ENCODE results near the gene CHCHD4. TPM values are rescaled to one million over a fixed set of nuclear protein-coding genes. Genes with fewer than 3 reads are reported as not detected.
A peak's percentile ranks its signal among the peaks of the same experiment; 100 is the strongest.

Gene CHCHD4
- total RNA-seq (2012; rRNA removed): 20.3 and 21.6 TPM in 2 replicates

DNA sequence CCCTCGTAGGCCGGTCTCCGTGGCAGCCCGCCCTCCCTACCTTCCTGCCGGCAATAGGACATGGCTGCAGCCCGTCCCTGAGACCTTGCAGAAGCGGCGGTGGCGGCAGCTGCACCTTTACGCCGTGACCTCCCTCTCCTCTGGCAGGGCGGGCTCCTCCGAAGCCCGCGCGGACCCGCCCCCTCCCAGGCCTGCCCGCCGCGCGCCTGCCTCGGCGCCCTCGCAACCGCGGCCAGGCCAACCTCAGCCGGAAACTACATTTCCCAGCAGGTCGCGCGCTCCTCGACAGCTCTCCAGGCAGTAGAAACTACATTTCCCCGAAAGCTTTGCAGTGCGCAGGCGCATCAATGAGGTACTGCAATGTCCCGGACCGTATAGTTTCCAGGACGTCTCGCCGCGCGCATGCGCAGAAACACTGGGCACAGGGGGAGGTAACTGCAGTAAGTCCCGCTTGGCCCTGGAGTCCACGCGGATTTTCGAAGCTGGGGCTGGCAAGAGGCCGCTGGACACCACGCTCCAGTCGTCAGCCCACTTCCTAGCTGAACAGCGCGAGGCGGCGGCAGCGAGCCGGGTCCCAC lies at the start of gene CHCHD4, which contains the start of gene TMEM43:
TSS of gene CHCHD4 (minus strand) at position 256 of the 578 bp plus-strand sequence. CDS start at position 62, 194 bp downstream.
TSS of gene TMEM43 (plus strand) at position 438 of the 578 bp plus-strand sequence. CDS start 142 bp downstream, outside the sequence.
- no peaks in the 10 kb centered on the region for H3K27me3 ChIP-seq (ENCODE audit: control insufficient read depth, insufficient read depth, low read length)
- H3K9me3 ChIP-seq (replicated peaks; ENCODE audit: low read length): no peaks in the 10 kb centered on the region
- H3K4me1 ChIP-seq (ENCODE audit: control insufficient read depth, insufficient read depth, low read length): peaks cover 24% of the 10 kb centered on the region
- H3K9ac ChIP-seq (ENCODE audit: low read depth, low read length): peak within 1 kb of the TSS; percentile 99
- H3K4me3 ChIP-seq (ENCODE audit: low read length): peak within 1 kb of the TSS; percentile 97
- peak within 1 kb of the TSS; percentile 97 for H3K4me2 ChIP-seq (ENCODE audit: low read length)
- peaks cover 43% of the 10 kb centered on the region for H3K36me3 ChIP-seq (ENCODE audit: insufficient read depth, low read length)

DNA sequence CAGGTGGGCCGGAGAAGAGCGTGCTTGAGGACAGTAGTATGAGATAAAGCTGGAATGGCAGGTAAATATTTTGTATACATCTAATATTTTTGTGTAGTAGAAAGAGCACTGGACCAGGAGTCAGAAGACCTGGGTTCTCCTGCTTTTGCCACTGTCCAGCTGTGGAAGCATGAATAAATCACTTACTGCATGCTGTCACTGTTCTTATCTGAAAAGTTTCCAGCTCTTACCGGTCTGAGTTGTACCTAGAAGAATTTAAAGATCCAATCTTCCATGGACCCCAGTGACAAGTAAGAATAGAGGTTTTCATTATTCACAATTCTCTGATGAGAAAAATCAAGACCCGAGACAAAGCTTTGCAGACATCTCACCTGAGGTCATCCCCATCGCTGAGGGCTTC lies 47.8 kb upstream of the CHCHD4 start:
- Histone ChIP-seq H3K4me2 (ENCODE audit: low read length) (no peak overlapping the region), H3K4me3 (ENCODE audit: low read length) (no peak overlapping the region), H3K27me3 (ENCODE audit: control insufficient read depth, insufficient read depth, low read length) (no peaks in the 10 kb centered on the region), H3K9me3 (replicated peaks; ENCODE audit: low read length) (no peaks in the 10 kb centered on the region), H3K36me3 (ENCODE audit: insufficient read depth, low read length) (peaks cover 51% of the 10 kb centered on the region), H3K4me1 (ENCODE audit: control insufficient read depth, insufficient read depth, low read length) (peaks cover 22% of the 10 kb centered on the region), H3K9ac (ENCODE audit: low read depth, low read length) (no peak overlapping the region)

DNA sequence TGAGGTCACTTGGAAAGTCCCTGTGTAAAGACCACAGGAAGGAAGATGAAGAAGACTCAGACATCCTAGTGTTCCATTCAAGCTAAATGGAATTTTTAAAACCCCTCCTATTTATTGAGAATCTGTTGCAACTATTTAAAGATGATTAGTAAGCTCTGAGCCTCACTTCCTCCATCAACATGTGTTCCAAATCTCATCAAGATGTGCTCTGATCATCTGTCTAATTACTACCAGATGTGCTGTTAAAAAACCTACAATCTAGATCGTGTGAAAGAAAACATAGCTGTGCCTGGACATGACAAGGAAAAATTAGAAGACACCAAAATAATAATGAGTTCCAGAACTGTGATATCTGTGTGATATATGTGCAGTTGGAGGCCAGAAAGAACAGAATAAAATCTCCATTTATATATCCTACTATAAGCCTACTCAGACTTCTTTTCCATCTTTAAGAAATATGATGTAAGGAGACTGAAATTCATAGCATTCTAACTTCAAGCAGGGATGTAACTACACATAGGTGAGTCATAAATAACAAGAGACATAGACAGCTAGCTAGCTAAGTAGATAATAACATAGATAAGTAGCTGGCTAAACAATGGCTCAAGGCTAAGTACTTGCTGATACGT lies 46.0 kb upstream of the CHCHD4 start:
- Histone ChIP-seq H3K4me2 (ENCODE audit: low read length) (peak overlapping the region; percentile 5), H3K9me3 (replicated peaks; ENCODE audit: low read length) (no peaks in the 10 kb centered on the region), H3K4me1 (ENCODE audit: control insufficient read depth, insufficient read depth, low read length) (peaks cover 17% of the 10 kb centered on the region), H3K9ac (ENCODE audit: low read depth, low read length) (no peak overlapping the region), H3K4me3 (ENCODE audit: low read length) (no peak overlapping the region), H3K27me3 (ENCODE audit: control insufficient read depth, insufficient read depth, low read length) (no peaks in the 10 kb centered on the region), H3K36me3 (ENCODE audit: insufficient read depth, low read length) (peaks cover 65% of the 10 kb centered on the region)

DNA sequence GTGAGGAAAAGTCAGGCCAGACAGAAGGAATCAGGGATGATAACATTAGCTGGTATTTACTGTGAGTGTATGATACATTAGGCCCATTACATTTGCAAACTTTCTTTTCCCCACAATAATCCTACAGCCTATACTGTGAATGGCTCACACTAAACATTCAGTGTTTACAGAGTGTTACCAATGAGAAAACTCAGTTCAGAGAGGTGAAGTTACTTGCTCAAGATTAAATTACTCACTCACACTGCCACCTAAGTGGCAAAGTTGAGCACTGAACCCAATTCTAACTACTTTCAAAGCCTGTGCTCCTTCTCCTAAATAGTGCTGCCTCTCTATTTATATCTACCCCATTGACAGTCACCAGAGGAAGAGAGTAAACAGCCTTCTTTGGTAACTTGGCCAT lies 45.2 kb upstream of the CHCHD4 start:
- H3K9ac ChIP-seq (ENCODE audit: low read depth, low read length): no peak overlapping the region
- no peak overlapping the region for H3K4me2 ChIP-seq (ENCODE audit: low read length)
- no peak overlapping the region for H3K4me3 ChIP-seq (ENCODE audit: low read length)
- H3K9me3 ChIP-seq (replicated peaks; ENCODE audit: low read length): no peaks in the 10 kb centered on the region
- peaks cover 73% of the 10 kb centered on the region for H3K36me3 ChIP-seq (ENCODE audit: insufficient read depth, low read length)
- peaks cover 16% of the 10 kb centered on the region for H3K4me1 ChIP-seq (ENCODE audit: control insufficient read depth, insufficient read depth, low read length)
- no peaks in the 10 kb centered on the region for H3K27me3 ChIP-seq (ENCODE audit: control insufficient read depth, insufficient read depth, low read length)

DNA sequence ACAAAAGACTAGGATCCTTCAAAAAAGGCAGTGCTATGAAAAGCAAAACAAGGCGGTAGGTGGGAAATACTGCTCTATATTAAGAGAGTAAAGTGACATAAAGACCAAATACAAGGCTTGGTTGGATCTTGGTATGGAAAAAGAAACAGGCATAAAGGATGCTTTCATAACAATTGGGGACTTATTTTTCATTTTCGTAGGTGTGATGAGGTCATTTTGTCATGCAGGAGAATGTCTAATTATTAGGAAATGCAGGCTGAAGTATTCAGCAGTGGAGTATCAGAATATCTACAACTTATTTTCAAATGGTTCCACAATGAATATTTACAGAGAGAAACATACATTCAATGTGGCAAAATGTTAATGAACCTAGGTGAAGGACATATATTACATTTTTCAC lies 44.8 kb upstream of the CHCHD4 start:
- Histone ChIP-seq H3K4me1 (ENCODE audit: control insufficient read depth, insufficient read depth, low read length) (peaks cover 13% of the 10 kb centered on the region), H3K27me3 (ENCODE audit: control insufficient read depth, insufficient read depth, low read length) (no peaks in the 10 kb centered on the region), H3K9me3 (replicated peaks; ENCODE audit: low read length) (no peaks in the 10 kb centered on the region), H3K9ac (ENCODE audit: low read depth, low read length) (no peak overlapping the region), H3K4me2 (ENCODE audit: low read length) (no peak overlapping the region), H3K4me3 (ENCODE audit: low read length) (no peak overlapping the region), H3K36me3 (ENCODE audit: insufficient read depth, low read length) (peaks cover 77% of the 10 kb centered on the region)

DNA sequence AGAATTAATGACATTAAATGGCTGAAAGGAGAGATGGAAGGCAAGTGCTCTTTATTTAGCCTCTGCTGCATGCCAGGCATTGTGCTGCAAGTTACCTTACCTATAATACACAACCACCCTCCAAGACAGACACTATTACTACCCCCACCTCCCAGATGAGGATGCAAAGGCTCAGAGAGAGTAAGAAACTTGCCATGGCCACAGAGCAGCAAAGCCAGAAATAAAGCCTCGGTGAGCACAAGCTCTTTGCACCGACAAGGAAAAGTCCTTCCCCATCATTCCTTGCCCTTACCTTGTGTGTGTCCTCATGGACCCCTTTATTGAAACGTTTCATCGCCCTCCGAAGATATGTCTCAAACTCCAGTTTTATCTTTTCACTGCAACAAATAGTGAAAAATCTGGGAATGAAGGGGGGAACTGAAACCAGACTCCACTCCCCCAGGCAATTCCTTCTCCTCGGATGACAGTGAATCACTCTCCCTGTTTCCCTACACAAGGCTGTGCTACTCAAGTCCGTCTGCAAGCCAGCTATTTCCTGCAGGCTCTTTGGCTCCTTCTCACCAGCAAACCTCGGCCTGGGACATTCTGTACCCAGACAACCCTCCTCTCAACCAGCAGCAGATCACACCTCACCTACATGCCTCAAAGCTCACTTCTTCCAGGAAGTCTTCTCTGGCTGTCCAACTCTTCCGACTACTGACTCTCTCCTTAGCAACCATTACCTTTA lies 42.4 kb upstream of the CHCHD4 start:
- H3K4me3 ChIP-seq (ENCODE audit: low read length): no peak overlapping the region
- peaks cover 90% of the 10 kb centered on the region for H3K36me3 ChIP-seq (ENCODE audit: insufficient read depth, low read length)
- no peak overlapping the region for H3K9ac ChIP-seq (ENCODE audit: low read depth, low read length)
- no peaks in the 10 kb centered on the region for H3K9me3 ChIP-seq (replicated peaks; ENCODE audit: low read length)
- H3K27me3 ChIP-seq (ENCODE audit: control insufficient read depth, insufficient read depth, low read length): no peaks in the 10 kb centered on the region
- H3K4me2 ChIP-seq (ENCODE audit: low read length): no peak overlapping the region
- peaks cover 13% of the 10 kb centered on the region for H3K4me1 ChIP-seq (ENCODE audit: control insufficient read depth, insufficient read depth, low read length)

DNA sequence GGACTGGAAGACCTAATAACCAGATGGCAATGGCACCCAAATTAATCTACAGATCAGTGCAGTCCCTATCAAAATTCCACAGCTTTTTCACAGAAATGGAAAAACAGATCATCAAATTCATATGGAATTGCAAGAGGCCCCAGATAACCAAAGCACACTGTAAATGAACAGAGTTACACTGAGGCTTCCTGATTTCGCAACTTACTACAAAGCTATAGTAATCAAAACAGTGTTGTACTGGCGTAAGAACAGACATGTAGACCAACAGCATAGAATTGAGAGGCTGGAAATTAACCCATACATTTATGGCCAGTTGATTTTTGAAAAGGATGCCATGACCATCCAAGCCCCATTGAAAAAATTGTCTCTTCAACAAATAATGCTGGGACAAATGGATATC lies 37.5 kb upstream of the CHCHD4 start:
- H3K36me3 ChIP-seq (ENCODE audit: insufficient read depth, low read length): peaks cover 94% of the 10 kb centered on the region
- H3K4me3 ChIP-seq (ENCODE audit: low read length): no peak overlapping the region
- no peaks in the 10 kb centered on the region for H3K4me1 ChIP-seq (ENCODE audit: control insufficient read depth, insufficient read depth, low read length)
- H3K27me3 ChIP-seq (ENCODE audit: control insufficient read depth, insufficient read depth, low read length): no peaks in the 10 kb centered on the region
- H3K4me2 ChIP-seq (ENCODE audit: low read length): no peak overlapping the region
- H3K9me3 ChIP-seq (replicated peaks; ENCODE audit: low read length): peaks cover 13% of the 10 kb centered on the region
- no peak overlapping the region for H3K9ac ChIP-seq (ENCODE audit: low read depth, low read length)

DNA sequence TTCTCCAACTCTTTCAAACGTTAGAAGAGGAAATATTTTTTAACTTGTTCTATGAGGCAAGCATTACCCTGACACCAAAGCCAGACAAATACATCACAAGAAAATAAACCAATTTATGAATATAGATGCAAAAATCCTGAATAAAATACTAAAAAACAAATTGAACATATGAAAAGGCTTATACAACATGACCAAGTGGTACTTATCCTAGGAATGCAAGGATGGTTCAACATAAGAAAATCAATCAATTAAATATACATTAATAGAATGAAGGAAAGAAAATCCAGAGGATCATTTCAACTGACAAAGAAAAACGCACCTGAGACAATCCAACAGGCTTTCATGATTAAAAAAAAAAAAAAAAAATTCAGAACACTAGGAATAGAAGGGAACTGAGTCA lies 36.6 kb upstream of the CHCHD4 start:
- no peak overlapping the region for H3K4me2 ChIP-seq (ENCODE audit: low read length)
- H3K4me3 ChIP-seq (ENCODE audit: low read length): no peak overlapping the region
- no peaks in the 10 kb centered on the region for H3K4me1 ChIP-seq (ENCODE audit: control insufficient read depth, insufficient read depth, low read length)
- peaks cover 95% of the 10 kb centered on the region for H3K36me3 ChIP-seq (ENCODE audit: insufficient read depth, low read length)
- H3K27me3 ChIP-seq (ENCODE audit: control insufficient read depth, insufficient read depth, low read length): no peaks in the 10 kb centered on the region
- H3K9me3 ChIP-seq (replicated peaks; ENCODE audit: low read length): peaks cover 13% of the 10 kb centered on the region
- no peak overlapping the region for H3K9ac ChIP-seq (ENCODE audit: low read depth, low read length)

DNA sequence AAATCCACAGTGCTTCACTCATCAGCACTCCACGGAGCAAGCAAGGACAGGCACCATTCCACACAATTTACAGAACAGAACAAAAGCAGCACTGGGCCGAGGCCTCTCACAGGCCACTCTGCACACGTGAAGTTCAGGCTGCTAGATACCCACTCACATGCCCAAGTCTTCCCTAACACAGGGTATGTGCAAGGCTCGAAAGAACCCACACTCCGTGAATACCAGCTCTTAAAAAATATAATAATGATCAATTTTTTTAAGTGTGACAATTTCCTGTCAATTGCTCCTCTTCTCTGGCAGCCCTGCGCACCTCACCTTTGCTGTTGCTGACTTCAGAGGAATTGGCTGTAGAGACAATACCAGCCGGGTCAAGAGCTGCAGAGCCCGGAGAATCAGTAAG lies 34.8 kb upstream of the CHCHD4 start:
- peaks cover 84% of the 10 kb centered on the region for H3K36me3 ChIP-seq (ENCODE audit: insufficient read depth, low read length)
- H3K9ac ChIP-seq (ENCODE audit: low read depth, low read length): no peak overlapping the region
- peaks cover 13% of the 10 kb centered on the region for H3K9me3 ChIP-seq (replicated peaks; ENCODE audit: low read length)
- H3K27me3 ChIP-seq (ENCODE audit: control insufficient read depth, insufficient read depth, low read length): no peaks in the 10 kb centered on the region
- H3K4me1 ChIP-seq (ENCODE audit: control insufficient read depth, insufficient read depth, low read length): no peaks in the 10 kb centered on the region
- no peak overlapping the region for H3K4me2 ChIP-seq (ENCODE audit: low read length)
- H3K4me3 ChIP-seq (ENCODE audit: low read length): no peak overlapping the region

DNA sequence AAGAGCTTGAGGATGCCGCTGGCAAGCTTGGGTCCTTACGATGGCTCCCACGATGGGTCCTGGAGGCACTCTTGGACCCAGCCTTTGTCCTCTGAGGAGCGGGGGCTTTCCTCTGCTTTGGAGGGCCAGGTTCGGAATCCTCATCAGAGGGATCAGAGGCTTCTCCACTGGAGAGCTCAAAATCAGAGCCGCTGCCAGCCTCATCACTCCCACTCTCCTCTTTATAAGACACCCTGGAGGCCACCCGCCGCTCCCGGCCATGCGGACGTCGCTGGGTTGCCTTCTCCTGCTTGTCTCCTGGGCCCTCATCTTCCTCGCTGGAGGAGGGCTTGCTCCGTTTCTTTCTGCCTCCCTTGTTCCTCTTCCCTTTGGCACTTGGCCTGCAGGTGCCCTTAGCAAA lies 33.7 kb upstream of the CHCHD4 start:
- H3K9ac ChIP-seq (ENCODE audit: low read depth, low read length): no peak overlapping the region
- H3K4me2 ChIP-seq (ENCODE audit: low read length): no peak overlapping the region
- H3K4me3 ChIP-seq (ENCODE audit: low read length): no peak overlapping the region
- H3K27me3 ChIP-seq (ENCODE audit: control insufficient read depth, insufficient read depth, low read length): no peaks in the 10 kb centered on the region
- H3K4me1 ChIP-seq (ENCODE audit: control insufficient read depth, insufficient read depth, low read length): no peaks in the 10 kb centered on the region
- H3K36me3 ChIP-seq (ENCODE audit: insufficient read depth, low read length): peaks cover 85% of the 10 kb centered on the region
- H3K9me3 ChIP-seq (replicated peaks; ENCODE audit: low read length): peaks cover 13% of the 10 kb centered on the region

DNA sequence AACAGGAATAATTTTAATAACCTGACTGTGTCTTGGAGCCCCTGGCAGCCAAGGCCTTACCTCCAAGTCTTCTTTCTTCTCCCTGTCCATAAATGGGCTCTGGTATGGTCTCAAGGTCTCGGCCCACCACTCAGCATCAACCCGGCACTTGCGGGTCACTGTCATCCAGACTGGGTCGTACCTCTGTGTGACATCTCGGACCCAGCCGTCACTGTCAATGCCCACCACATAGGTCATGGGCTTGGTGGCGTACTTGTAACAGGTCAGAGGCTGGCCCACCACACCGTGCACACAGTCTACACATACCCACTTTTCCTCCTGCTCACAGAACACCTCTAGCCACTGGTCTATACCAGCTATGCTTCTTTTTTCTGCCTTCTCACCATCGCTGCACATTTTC lies 33.3 kb upstream of the CHCHD4 start:
- Histone ChIP-seq H3K4me1 (ENCODE audit: control insufficient read depth, insufficient read depth, low read length) (no peaks in the 10 kb centered on the region), H3K27me3 (ENCODE audit: control insufficient read depth, insufficient read depth, low read length) (no peaks in the 10 kb centered on the region), H3K36me3 (ENCODE audit: insufficient read depth, low read length) (peaks cover 85% of the 10 kb centered on the region), H3K9me3 (replicated peaks; ENCODE audit: low read length) (peaks cover 13% of the 10 kb centered on the region), H3K4me2 (ENCODE audit: low read length) (no peak overlapping the region), H3K4me3 (ENCODE audit: low read length) (no peak overlapping the region), H3K9ac (ENCODE audit: low read depth, low read length) (no peak overlapping the region)
